Measurements from ENCODE around the gene S100A9. TPM values are rescaled to one million over a fixed set of nuclear protein-coding genes. Genes with fewer than 3 reads are reported as not detected.

Gene S100A9
- total RNA-seq, 2 experiments from 2014 or later, result not detected

DNA sequence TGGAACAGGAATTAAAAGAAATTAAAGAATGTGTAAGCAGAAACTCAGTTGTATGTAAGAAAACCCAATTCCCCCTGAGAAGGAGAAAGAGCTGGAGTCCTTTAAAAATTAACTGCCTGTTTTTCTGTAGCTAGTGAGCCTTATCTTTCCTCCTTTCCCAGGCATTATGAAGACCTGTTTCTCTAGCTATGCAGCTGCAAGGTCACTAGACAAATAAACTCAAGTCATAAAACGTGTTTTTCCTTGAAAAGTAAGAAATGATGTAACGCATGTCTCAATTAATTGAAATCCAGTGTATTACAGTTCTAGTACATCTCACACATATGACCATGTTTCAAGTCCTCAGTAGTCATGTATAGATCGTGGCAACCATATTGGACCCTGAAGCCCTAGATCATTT, 12.5 kb downstream of the S100A9 start:
- Mint-ChIP-seq H3K27me3 (peaks cover 3% of the 10 kb centered on the region), H3K4me1 (ENCODE audit: low read depth) (no peaks in the 10 kb centered on the region), H3K36me3 (ENCODE audit: low read depth) (no peaks in the 10 kb centered on the region), H3K27ac (no peak overlapping the region), H3K9me3 (no peaks in the 10 kb centered on the region), H3K4me3 (no peak overlapping the region)
- TF ChIP-seq, protein P1, sequence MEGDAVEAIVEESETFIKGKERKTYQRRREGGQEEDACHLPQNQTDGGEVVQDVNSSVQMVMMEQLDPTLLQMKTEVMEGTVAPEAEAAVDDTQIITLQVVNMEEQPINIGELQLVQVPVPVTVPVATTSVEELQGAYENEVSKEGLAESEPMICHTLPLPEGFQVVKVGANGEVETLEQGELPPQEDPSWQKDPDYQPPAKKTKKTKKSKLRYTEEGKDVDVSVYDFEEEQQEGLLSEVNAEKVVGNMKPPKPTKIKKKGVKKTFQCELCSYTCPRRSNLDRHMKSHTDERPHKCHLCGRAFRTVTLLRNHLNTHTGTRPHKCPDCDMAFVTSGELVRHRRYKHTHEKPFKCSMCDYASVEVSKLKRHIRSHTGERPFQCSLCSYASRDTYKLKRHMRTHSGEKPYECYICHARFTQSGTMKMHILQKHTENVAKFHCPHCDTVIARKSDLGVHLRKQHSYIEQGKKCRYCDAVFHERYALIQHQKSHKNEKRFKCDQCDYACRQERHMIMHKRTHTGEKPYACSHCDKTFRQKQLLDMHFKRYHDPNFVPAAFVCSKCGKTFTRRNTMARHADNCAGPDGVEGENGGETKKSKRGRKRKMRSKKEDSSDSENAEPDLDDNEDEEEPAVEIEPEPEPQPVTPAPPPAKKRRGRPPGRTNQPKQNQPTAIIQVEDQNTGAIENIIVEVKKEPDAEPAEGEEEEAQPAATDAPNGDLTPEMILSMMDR (IDR thresholded peaks at IDR 0.05), result no peak
- ChIA-PET CTCF (no interaction called here), POLR2A (no interaction called here)
- no peak for ATAC-seq
- intact Hi-C loops (cut with micrococcal nuclease), result no loop called here
- no peak for DNase-seq

GRCh38 chr1:153371231-153371630, 13.6 kb downstream of the S100A9 start:
- no peak overlapping the region for H3K4me3 Mint-ChIP-seq
- H3K36me3 Mint-ChIP-seq (ENCODE audit: low read depth), result no peaks in the 10 kb centered on the region
- H3K4me1 Mint-ChIP-seq (ENCODE audit: low read depth), result no peaks in the 10 kb centered on the region
- intact Hi-C loops (cut with micrococcal nuclease), result no loop called here
- POLR2A ChIA-PET, result no interaction called here
- no peak for DNase-seq
- no peaks in the 10 kb centered on the region for H3K9me3 Mint-ChIP-seq
- H3K27ac Mint-ChIP-seq, result no peak overlapping the region
- ATAC-seq, result no peak
- CTCF ChIA-PET, result no interaction called here
- peaks cover 1% of the 10 kb centered on the region for H3K27me3 Mint-ChIP-seq
- TF ChIP-seq, protein P1 (IDR thresholded peaks at IDR 0.05), result no peak

DNA sequence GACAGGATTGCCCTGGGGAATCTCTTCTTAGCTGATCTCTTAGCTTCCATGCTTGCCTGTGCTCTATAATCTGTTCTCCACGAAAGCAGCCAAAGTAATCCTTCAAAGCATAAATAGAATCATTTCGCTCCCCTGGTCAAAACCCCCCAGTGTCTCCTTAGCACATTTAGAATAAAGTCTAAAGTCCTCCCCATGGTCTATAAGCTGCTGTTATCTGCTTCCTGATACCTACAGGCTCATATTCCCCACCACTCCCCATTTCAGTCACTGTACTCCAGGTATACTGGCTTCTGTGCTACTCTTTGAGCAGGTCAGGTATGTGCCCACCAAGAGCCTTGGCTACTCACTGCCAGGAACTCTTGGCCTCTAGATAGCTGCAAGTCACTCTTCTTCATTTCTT, 14.9 kb downstream of the S100A9 start:
- Mint-ChIP-seq H3K27ac (no peak overlapping the region), H3K9me3 (no peaks in the 10 kb centered on the region), H3K4me1 (ENCODE audit: low read depth) (no peaks in the 10 kb centered on the region), H3K36me3 (ENCODE audit: low read depth) (no peaks in the 10 kb centered on the region), H3K27me3 (peaks cover 6% of the 10 kb centered on the region), H3K4me3 (no peak overlapping the region)
- TF ChIP-seq, protein P1 (IDR thresholded peaks at IDR 0.05), result no peak
- no peak for DNase-seq
- POLR2A ChIA-PET, result interaction anchor here (1.0 kb wide), 1 partner anchor 426 kb away, joined by 3 read pairs; no protein-coding TSS in a partner anchor
- CTCF ChIA-PET, result interaction anchor here (1.1 kb wide), 1 partner anchor 21 kb away, joined by 3 read pairs; no protein-coding TSS in a partner anchor
- intact Hi-C loops (cut with micrococcal nuclease), result no loop called here
- ATAC-seq, result no peak

DNA sequence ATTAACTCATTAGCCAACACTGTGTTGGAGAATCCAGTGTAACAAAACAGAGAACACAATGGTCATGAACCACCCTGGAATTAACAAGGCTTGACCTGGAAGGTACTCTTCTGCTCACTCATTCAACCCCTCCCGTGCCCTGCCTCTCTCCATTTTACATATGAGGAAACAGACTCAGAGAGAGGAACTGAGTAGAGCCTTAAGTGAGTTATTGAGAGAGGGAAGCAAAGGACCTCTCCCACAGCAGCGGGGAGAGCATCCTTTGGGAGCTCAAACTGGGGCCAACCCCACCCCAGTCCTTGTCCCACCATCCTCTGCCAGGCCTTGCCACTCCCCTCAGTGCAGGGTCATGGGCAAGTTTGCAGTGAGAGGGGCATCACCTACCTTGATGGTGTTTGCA, 16.4 kb downstream of the S100A9 start:
- no peaks in the 10 kb centered on the region for H3K9me3 Mint-ChIP-seq
- H3K36me3 Mint-ChIP-seq (ENCODE audit: low read depth), result no peaks in the 10 kb centered on the region
- ChIA-PET POLR2A (no interaction called here), CTCF (interaction anchor here (1.3 kb wide), 1 partner anchor 30 kb away, joined by 4 read pairs; no protein-coding TSS in a partner anchor)
- ATAC-seq, result no peak
- intact Hi-C loops (cut with micrococcal nuclease), result no loop called here
- H3K4me3 Mint-ChIP-seq, result no peak overlapping the region
- no peak for DNase-seq
- H3K27me3 Mint-ChIP-seq, result peaks cover 9% of the 10 kb centered on the region
- no peak overlapping the region for H3K27ac Mint-ChIP-seq
- TF ChIP-seq, protein P1 (IDR thresholded peaks at IDR 0.05), result no peak
- no peaks in the 10 kb centered on the region for H3K4me1 Mint-ChIP-seq (ENCODE audit: low read depth)

DNA sequence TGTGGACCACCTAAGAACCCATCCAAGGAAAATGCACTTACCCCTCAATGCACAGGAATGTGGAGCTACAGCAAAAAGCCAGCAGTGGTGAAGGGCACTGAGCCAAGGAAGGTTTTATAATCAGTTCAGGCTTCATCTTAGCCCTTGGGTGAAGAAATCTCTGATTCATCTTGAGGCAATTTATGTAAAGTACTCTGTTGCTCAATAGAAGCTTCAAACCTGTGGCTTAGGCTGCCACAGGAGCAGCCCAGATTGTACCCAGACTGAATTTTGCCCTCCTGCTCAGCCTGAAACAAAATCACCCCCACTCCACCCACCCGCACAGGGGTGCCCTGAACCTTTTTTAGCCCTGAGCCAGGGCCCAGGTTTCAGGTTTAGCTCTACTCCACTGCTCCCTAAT, 17.9 kb downstream of the S100A9 start, which contains the start of gene S100A12:
Gene S100A12, minus strand, starts transcription at position 111 of the 400 bp plus-strand sequence. CDS start 1,029 bp downstream, outside the sequence.
- Mint-ChIP-seq H3K4me3 (no peak within 1 kb of the TSS), H3K27ac (no peak within 1 kb of the TSS), H3K27me3 (peaks cover 9% of the 10 kb centered on the region), H3K36me3 (ENCODE audit: low read depth) (no peaks in the 10 kb centered on the region), H3K4me1 (ENCODE audit: low read depth) (no peaks in the 10 kb centered on the region), H3K9me3 (no peaks in the 10 kb centered on the region)
- ATAC-seq (no peak), DNase-seq (no peak)
- POLR2A ChIA-PET, result no interaction called here
- CTCF ChIA-PET, result interaction anchor here (1.0 to 1.8 kb wide), 4 partner anchors 22 to 90 kb away, joined by 3 to 5 read pairs (median 4); no protein-coding TSS in a partner anchor
- TF ChIP-seq, protein P1 (IDR thresholded peaks at IDR 0.05), result no peak
- intact Hi-C loops (cut with micrococcal nuclease), result no loop called here
